ENCODE data around the gene BBX.

The BBX gene

DNA sequence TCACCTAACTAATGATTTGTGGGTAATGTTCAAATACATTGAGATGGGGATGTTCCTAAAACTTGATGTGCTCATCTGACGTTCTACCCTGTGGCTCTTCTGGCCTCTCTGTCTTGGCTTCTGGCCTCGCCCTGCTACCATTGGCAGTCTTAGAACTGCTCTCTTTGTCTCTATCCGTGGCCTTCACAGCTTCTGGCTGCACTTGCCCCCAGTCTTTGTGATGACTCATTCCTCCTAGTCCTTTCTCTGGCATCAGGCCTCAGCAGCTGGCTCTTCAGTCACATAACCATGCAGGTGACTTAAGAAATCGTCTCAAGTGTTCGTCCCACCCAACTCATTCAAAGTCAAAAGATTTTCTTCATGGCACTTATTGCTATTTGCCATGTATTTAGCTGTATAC, 188.1 kb downstream of the BBX start:
- H3K4me3 ChIP-seq (replicated peaks; ENCODE audit: low read depth, low read length): no peak overlapping the region
- TF ChIP-seq, protein P1, sequence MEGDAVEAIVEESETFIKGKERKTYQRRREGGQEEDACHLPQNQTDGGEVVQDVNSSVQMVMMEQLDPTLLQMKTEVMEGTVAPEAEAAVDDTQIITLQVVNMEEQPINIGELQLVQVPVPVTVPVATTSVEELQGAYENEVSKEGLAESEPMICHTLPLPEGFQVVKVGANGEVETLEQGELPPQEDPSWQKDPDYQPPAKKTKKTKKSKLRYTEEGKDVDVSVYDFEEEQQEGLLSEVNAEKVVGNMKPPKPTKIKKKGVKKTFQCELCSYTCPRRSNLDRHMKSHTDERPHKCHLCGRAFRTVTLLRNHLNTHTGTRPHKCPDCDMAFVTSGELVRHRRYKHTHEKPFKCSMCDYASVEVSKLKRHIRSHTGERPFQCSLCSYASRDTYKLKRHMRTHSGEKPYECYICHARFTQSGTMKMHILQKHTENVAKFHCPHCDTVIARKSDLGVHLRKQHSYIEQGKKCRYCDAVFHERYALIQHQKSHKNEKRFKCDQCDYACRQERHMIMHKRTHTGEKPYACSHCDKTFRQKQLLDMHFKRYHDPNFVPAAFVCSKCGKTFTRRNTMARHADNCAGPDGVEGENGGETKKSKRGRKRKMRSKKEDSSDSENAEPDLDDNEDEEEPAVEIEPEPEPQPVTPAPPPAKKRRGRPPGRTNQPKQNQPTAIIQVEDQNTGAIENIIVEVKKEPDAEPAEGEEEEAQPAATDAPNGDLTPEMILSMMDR (IDR thresholded peaks at IDR 0.05; ENCODE audit: low read depth, low read length, missing control alignments): no peak
- DNase-seq (ENCODE audit: extremely low read depth, low read depth): no peak

GRCh38 chr3:107716734-107717133, 194.0 kb downstream of the BBX start:
- TF ChIP-seq, protein P1 (IDR thresholded peaks at IDR 0.05; ENCODE audit: low read depth, low read length, missing control alignments): no peak
- H3K4me3 ChIP-seq (replicated peaks; ENCODE audit: low read depth, low read length): no peak overlapping the region
- DNase-seq (ENCODE audit: extremely low read depth, low read depth): no peak

GRCh38 chr3:107718547-107718946, 195.8 kb downstream of the BBX start:
- H3K4me3 ChIP-seq (replicated peaks; ENCODE audit: low read depth, low read length): no peak overlapping the region
- no peak for DNase-seq (ENCODE audit: extremely low read depth, low read depth)
- TF ChIP-seq, protein P1 (IDR thresholded peaks at IDR 0.05; ENCODE audit: low read depth, low read length, missing control alignments): no peak

- TF ChIP-seq, protein P1 (IDR thresholded peaks at IDR 0.05; ENCODE audit: low read depth, low read length, missing control alignments): no peak
- no peak overlapping the region for H3K4me3 ChIP-seq (replicated peaks; ENCODE audit: low read depth, low read length)
- DNase-seq (ENCODE audit: extremely low read depth, low read depth): no peak
Observed at GRCh38 chr3:107727102-107727501, 204.3 kb downstream of the BBX start.

- DNase-seq (ENCODE audit: extremely low read depth, low read depth): no peak
- TF ChIP-seq, protein P1 (IDR thresholded peaks at IDR 0.05; ENCODE audit: low read depth, low read length, missing control alignments): no peak
- no peak overlapping the region for H3K4me3 ChIP-seq (replicated peaks; ENCODE audit: low read depth, low read length)
Observed at GRCh38 chr3:107729686-107730085, 206.9 kb downstream of the BBX start.

GRCh38 chr3:107734317-107734716, 211.6 kb downstream of the BBX start:
- TF ChIP-seq, protein P1 (IDR thresholded peaks at IDR 0.05; ENCODE audit: low read depth, low read length, missing control alignments): no peak
- H3K4me3 ChIP-seq (replicated peaks; ENCODE audit: low read depth, low read length): no peak overlapping the region
- no peak for DNase-seq (ENCODE audit: extremely low read depth, low read depth)

DNA sequence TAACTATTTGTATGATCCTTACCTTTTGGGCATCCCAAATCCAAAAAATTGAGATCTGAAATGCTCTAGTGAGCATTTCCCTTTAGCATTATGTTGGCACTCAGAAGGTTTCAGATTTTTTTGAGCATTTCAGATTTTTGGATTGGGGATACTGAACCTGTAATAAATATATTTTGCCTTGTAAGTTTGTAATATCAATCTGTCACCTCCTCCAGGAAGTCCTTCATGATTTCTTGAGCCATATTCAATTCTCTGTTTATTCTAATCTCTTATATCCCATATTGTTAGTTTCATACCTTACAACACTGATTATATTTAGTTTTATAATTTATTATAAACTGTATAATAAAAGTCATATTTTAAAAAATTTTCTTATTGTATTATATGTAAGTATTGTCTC, 215.2 kb downstream of the BBX start:
- TF ChIP-seq, protein P1 (IDR thresholded peaks at IDR 0.05; ENCODE audit: low read depth, low read length, missing control alignments): no peak
- no peak for DNase-seq (ENCODE audit: extremely low read depth, low read depth)
- no peak overlapping the region for H3K4me3 ChIP-seq (replicated peaks; ENCODE audit: low read depth, low read length)
